GM21786 (cell line): ENCODE measurements around the gene SND1.

ENCODE experiments used
- ATAC-seq: cut with Tn5 transposase; IDR thresholded peaks from one replicate; pipeline ENCODE4 v1.9.1; 2021; ENCODE audit not compliant: unreplicated experiment

Gene SND1

DNA sequence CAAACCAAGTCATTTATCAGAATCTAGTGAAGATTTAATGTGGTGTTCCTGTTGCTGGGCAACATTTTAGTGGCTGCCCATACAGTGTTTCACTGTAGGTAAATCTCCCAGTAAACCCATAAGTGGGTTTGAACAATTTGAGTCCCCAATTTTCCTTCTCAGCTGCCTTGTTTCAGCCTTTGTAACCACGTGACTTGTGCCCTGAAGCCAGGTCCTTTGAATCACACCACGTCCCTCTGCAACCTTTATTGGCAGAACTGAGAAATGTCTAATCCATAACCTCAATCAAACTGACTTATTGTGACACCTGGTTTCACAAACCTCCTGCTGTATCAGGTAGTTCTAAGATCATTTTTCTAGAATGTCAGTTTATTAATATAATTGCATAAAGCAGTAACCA, 30.1 kb downstream of the SND1 start:
- ATAC-seq = no peak

DNA sequence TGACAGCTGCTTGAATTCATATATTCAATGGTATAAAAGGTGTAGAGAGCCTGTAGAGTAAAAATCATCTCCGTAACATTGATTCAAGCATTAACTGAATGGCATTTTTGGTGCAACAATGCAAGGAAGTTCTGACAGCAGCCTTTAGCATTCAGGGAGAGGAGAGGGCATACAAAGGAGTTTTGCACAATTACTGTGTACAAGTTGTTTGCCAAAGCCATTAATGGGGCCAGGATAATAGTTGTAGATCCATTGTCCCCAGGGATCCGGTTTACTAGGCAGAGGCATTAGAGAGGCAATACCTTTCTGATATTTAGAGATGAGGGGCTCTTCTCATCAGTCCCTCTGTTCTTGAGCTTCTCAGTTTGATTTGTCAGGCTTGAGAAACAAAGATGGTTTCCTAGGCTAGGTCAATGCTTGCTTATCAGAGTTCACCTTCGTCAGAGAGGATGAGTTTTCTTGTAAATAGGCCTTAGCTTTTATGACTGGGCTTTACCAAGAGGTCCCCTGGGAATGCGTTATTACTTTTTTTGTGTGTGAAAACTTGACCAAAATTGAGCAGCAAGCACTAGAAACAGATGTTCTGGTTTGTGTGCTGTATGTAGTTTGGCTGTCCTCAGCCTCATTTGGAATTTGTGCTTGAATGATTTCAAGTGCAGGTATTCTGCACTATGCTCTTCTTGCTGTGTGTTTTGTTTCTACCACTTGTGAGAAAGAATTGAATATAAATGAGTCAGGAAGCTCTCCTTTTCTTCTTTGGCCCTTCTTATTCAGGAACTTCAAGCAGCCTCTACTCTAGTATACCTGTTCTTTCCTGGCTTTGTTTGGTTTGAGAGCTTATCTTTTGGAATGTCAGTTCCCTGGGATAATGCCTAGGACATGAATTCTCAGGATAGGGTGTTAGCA, 32.0 kb downstream of the SND1 start:
- peak; percentile 80 for ATAC-seq

DNA sequence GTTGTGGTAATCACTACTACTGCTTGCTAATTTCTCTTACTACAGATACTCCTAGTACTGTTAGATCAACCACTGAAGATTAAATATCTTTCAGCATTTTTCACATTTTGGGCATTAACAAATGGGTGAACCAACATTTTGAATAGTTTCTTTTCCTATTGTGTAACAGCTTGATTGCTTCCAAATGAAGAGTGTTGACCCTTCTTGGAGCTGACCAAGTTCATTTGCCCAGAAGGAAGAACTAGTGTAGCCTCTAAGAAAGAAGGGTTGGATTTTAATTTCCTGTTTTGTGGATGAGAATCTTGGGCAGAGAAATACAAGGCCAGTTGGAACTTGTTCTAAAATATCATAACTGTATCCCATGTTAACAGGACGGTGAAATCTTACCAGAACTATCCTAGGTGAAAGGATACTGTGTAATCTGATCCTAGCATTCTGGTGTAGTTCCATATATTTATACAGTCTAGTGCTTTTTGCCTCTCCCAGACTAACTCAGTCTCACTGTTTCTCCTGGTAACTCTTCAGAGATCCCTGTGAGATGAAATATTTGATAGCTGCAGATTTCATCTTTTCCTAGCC, 37.3 kb downstream of the SND1 start:
- no peak for ATAC-seq

DNA sequence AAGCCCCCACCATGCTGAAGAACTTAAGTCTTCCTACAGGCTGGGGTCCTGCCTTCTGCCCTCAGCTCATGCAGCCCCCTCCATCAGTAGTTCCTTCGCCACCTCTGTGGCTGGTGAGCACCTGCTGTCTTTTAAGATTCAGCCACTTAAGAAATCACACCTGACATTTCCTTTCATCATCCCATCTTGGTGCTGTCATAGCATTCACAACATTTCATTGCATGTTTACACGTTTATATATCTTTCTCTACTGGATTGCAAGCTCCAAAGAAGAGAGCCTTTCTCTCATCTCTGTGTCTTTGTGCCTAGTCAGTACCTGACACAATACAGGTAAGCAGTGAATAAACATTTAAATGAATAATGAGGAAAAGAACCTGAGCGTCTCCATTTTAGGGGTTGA, 38.3 kb downstream of the SND1 start:
- no peak for ATAC-seq

DNA sequence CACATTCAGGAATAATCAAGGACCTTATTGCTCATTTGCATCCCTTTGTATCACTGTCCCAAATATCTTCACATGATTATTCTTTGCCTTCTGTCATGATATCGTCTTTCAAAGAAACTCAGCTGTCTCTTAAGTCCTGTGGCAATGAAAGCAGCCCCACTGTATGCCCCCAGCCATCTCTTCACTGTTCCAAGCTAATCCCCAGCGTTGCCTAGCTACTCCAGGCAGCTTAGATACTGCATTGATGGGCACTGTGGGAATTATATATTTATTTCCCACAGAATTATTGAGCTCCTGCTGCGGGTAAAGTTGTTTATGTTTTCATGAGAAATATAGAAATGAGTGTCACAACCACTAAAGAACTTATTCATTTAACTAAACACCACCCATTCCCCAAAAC, 38.8 kb downstream of the SND1 start:
- no peak for ATAC-seq

DNA sequence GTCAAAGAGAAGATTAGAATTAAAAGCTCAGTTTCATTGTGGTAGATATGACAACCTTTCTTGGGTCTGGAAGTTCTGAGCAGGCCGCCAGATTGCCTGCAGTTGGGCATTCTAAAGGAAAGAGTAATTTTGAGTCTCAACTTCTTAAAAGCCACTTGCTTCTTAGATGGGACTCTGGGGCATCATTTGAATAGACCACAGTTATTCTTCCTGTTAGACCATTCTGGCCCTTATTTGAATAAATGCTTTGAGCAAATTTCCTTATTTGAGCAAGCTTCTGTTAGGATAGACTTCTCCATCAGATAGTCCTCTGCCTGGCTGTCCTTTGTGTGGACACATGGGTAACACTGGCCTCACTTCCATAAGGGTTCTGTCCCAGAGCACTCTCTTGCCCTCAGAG, 40.2 kb downstream of the SND1 start:
- no peak for ATAC-seq

DNA sequence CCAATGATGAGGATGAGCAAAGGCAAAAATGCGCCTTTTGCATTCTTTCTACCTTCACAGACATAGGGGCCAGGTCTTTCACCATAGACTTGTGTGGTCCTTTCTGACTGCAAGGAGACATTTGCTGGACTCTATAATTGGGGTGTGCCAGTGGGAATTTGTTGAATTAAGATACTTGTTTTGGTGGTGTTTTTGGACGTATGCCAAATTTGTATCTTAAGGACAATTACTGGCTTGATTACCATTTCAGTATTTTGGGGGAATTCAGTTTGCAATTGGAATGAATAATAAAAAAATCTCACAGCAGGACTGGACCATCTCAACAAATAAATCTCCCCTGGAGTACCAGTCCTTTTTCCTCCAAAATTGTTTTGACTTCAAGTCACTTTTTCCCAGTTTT, 47.9 kb downstream of the SND1 start:
- no peak for ATAC-seq

DNA sequence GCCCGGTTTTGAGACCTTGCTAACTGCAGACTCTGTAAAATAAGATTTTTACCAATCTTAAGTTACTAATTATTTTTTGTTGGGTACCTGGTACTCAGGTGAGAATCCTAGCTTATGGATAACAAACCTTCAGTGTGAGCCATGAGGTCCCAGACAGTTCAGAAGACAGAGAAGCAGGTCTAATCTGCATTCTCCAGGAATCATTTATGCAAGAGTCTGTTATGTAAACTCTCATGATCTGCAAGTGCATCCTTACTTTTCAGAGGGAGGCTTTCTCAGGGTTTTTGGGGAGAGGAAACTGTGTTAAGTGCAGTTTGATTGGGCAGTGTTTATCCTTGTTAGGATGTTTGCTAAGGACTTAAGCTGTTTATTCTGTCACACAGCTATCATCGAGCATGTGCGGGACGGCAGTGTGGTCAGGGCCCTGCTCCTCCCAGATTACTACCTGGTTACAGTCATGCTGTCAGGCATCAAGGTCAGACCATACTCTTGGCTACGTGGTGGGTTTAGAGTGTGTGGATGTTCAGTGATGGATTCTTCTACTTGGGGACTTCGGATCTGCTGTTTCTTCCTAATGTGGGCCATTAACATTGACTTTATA, 50.2 kb downstream of the SND1 start:
- ATAC-seq = no peak

DNA sequence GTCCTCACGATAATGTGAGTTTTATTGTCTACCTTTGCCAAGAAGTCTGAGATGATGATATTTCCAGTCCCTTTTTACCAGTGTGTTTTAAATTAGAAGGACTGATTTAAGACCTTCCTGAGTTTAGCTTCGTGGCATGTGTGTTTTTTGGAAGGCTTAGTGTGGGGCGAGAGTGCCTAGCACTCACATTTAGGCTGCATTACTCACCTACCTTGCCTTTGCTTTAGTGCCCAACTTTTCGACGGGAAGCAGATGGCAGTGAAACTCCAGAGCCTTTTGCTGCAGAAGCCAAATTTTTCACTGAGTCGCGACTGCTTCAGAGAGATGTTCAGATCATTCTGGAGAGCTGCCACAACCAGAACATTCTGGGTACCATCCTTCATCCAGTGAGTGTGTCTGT, 50.9 kb downstream of the SND1 start:
- no peak for ATAC-seq

DNA sequence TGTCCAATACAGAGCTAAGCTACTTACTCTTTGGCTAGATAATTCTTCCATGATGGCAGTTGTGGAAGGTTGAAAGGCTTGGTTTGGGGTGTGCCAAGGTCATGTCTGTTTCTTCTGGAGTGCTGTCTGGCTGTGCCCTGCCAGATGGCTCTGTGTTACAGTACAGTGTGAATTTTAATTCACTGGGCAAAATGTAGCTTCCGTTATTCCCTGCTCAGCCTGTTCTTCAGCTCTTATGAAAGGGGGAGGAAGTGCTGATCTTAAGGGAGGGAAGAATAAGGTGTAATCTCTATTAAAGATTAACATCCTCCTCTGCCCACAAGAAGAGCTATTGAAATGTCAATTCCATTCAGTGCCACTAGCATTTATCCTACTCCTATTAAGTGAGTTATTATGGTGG, 52.2 kb downstream of the SND1 start:
- ATAC-seq = no peak

DNA sequence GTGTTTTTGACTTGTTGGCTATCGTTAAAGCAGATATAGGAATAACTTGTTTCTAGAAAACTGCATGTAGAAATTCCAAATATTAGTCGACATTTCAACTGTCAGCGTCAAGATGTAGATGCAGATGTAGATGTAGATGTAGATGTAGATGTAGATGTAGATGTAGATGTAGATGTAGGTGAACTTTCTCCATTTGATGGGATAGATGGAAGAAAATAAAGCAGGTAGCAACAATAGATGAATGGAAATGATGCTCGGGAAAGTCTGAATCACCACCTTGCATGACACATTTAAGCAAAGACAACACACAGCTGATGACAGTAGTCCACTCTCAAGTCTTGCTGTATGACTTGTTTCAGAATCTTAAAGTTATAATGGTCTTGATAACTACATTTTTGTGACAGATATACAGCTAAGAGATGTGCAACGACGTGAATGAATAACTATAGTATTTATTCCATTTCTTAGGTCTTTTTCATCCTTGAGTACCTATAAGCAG, 53.5 kb downstream of the SND1 start:
- no peak for ATAC-seq

DNA sequence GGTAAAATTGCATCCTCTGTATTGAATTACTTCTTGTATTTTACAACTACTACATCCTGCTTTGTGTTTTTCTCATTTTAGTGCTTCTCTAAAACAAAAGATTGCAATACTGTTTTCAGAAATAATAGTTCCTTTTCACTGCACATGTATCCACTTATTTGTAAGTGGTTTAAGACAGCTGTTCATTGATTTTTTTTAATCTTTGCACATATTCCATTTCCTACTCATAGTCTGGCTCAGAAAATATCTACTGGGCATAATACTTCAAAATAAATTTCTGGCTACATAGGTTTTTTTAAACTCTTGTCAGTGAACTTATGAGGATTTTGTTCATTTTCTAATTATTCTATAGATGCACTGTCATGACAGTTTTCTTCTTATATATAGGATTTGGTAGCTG, 54.8 kb downstream of the SND1 start:
- ATAC-seq = no peak

DNA sequence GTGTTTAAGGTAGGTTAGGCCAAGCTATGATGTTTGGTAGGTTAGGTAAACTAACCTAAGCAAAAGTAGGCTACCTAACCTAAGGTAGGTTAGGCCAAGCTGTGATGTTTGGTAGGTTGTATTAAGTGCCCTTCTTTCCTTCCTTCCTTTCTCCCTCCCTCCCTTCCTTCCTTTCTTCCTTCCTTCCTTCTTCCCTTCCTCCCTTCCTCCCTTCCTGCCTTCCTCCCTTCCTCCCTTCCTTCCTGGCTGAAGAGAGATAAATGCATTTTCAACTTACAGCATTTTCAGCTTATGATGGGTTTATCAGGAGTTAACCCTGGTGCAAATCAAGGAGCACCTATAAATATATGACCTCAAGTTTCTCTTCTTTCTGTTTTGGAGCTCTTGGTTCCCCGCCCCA, 56.2 kb downstream of the SND1 start:
- no peak for ATAC-seq

DNA sequence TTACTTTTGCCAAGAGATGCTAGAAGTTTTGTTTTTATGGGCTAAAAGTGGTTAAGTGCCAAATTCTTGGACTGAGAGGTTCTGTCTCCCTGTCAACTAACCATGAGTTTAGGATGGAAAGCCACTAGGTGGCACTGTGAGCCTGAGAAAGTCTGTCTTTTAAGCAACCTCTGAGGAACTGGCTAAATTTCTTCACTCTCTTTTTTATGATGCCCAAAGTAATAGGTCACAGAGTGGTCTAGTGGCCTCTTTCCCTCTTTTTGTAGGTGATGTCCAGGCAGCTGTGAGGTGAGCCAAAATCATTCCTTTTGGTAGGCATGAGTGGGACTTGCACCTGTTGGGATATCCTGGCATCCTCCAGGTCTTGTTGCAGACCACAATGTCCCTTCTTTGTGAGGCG, 56.8 kb downstream of the SND1 start:
- ATAC-seq = no peak

DNA sequence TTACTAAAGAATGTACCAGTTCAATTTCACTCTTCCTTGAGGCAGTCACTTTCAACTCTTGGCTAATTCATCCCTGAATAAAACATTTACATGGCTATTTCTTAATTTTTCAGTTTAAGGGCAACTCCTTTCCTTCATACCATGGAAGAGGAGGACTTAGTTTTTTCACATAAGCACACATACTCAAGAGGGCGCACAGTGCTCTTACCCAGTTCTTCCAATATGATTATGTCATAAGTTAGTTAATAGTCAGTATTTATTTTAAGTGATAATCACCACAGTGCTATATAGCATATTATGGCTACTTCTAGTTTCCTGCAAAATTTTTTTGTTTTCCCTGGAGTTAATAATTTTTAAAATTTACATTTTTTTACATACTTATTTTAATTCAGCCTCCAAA, 58.6 kb downstream of the SND1 start:
- ATAC-seq = no peak

DNA sequence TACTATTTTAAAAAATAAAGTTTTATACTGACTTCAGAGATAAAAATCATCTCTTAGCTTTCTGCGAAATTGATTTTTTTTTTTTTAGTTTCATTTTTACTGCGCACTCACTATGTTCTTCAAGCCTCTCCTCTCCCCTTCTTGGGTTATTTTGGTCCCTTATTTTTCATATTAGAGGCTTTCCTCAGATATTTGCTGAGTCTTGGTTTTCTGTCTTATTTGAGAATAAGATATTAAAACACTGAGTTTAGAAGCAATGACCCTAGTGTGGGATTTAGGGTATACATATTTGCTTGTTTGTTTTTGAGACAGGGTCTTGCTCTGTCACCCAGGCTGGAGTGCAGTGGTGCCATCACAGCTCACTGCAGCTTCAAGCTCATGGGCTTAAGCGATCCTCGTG, 59.9 kb downstream of the SND1 start:
- no peak for ATAC-seq

DNA sequence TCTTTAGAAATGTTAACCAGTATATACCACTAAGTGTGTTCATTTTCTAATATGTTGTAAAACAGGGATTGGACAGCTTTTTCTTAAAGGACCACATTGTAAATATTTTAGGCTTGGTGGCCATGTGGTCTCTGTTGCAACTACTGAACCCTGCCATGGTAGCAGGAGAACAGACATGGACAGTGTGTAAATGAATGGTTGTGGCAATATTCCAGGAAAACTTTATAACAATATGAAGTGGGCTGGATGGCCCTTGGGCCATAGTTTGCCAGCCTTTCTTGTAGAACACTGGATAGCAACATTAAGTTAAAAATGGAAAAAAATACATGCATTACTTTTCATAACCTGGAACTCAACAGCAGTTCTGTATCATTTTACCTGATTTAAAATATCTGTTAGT, 61.0 kb downstream of the SND1 start:
- ATAC-seq = no peak

DNA sequence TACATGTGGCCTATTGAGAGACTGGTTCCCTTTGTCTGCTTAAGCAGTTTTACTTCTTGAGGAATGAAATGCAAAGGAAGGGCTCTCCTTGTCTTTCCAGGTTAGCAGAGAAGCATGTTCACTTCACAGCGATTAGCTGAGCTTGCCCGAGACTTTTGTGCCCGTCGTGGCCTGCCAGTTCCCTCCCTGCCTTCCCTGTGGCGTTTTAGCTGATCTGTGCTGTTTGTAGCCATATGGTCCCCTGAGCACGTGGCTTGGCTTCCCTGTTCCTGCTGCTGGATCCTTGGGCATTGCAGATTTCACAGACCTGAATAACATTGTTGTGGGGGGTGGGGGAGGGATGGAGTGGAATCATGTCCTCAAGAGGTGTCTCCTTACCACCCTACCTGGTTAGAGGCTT, 61.8 kb downstream of the SND1 start:
- ATAC-seq = no peak

DNA sequence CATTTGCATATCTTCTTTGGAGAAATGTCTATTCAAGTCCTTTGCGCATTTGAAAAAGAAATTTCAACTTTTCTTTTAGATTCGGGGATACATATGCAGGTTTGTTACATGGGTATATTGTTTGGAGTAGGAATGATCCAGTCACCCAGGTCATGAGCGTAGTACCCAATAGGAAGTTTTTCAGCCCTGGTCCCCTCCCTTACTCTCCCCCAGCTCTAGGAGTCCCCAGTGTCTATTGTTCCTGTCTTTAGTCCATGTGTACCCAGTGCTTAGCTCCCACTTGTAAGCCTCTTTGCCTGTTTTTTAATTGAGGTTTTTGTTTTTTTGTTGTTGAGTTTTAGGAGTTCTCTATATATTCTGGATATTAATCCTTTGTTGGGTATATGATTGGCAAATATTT, 63.3 kb downstream of the SND1 start:
- no peak for ATAC-seq

DNA sequence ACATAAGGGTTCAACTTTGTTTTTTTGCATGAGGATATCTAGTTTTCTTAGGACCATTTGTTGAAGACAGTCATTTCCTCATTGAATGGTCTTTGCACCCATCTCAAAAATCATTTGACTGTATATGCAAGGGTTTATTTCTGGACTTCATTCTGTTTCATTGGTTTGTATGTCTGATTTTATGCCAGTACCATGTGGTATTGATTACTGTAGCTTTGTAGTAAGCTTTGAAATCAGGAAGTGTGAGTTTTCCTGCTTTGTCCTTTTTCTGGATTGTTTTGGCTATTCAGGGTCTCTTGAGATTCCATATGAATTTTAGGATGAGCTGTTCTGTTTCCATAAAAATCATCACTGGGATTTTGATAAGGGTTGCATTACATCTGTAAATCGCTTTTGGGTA, 63.9 kb downstream of the SND1 start:
- ATAC-seq = no peak

DNA sequence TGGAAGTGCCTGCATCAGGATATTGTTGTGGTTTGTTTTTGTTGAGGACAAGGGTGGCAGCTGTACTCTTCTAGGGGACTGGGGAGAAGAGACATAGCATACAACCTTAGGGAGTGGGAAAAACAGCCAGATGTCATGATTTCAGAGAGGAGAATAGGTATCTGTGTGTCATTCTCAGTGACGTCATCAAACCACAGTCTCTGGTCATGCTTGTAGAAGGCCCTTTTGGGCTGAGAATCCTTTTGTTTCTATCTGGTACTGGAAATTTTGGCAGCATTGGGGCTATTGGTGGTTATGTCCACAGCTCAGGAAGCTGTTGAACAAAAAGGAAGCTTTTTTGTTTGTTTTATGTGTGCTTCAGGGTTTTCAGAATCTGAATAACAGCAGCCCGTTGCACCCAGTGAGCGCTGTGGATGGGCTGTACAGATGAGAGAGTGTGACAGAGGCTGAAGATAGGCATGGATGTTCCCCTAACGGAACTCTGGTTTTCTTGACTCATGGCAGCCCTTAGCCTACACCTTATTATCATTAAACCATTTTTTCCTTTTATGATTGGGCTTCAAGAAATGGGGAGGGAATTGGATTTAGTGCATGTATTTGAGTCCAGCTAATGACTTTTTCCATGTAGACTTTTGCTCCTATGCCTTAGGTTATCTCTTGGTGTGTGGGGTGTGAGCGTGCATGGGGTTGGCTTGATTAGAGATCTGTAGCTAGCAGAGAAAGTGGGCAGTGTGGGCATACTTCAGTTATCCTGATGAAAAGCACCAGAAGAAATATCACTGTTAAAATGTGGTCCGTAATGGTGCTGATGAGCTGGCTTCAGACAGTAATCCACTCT, 65.7 kb downstream of the SND1 start:
- no peak for ATAC-seq

DNA sequence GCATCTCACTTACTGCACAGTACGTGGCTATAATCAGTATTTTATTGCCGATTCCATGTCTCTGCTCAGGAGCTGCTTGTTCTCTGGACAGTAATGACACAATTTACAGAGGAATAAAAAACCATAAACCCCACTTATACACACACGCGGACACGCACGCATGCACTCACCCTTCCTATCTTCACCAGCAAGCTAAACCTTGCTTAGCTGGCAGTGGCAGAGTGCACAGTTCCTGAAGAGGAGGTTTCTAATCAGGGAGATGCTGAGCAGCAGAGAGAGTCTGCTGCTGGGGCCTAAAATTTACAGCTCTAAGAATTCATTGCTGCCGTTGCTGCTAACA, 66.3 kb downstream of the SND1 start:
- no peak for ATAC-seq
